Measurements from ENCODE around the gene VDAC1.

The VDAC1 gene

GRCh38 chr5:133991171-133991910 is 13.4 kb downstream of the VDAC1 start:
- TF ChIP-seq CTCF (IDR thresholded peaks at IDR 0.05; ENCODE audit: low read depth, low read length), result no peak
- in situ Hi-C loops (cut with HindIII; ENCODE audit: low sequenced_read_pairs), result no loop called here
- H3K4me3 ChIP-seq (ENCODE audit: low read depth, low read length), result no peak overlapping the region
- DNase-seq (ENCODE audit: low read depth, low spot score), result no peak

GRCh38 chr5:133990396-133990795 is 14.4 kb downstream of the VDAC1 start:
- in situ Hi-C loops (cut with HindIII; ENCODE audit: low sequenced_read_pairs), result no loop called here
- TF ChIP-seq CTCF (IDR thresholded peaks at IDR 0.05; ENCODE audit: low read depth, low read length), result no peak
- no peak overlapping the region for H3K4me3 ChIP-seq (ENCODE audit: low read depth, low read length)
- DNase-seq (ENCODE audit: low read depth, low spot score), result no peak

GRCh38 chr5:133985540-133986180 is 19.1 kb downstream of the VDAC1 start:
- no peak for DNase-seq (ENCODE audit: low read depth, low spot score)
- in situ Hi-C loops (cut with HindIII; ENCODE audit: low sequenced_read_pairs), result no loop called here
- H3K4me3 ChIP-seq (ENCODE audit: low read depth, low read length), result no peak overlapping the region
- TF ChIP-seq CTCF (IDR thresholded peaks at IDR 0.05; ENCODE audit: low read depth, low read length), result no peak

- in situ Hi-C loops (cut with HindIII; ENCODE audit: low sequenced_read_pairs), result no loop called here
- no peak overlapping the region for H3K4me3 ChIP-seq (ENCODE audit: low read depth, low read length)
- TF ChIP-seq CTCF (IDR thresholded peaks at IDR 0.05; ENCODE audit: low read depth, low read length), result no peak
- no peak for DNase-seq (ENCODE audit: low read depth, low spot score)
Measured at GRCh38 chr5:133983674-133984073, 21.1 kb downstream of the VDAC1 start.

GRCh38 chr5:133981714-133982113 is 23.1 kb downstream of the VDAC1 start:
- in situ Hi-C loops (cut with HindIII; ENCODE audit: low sequenced_read_pairs), result no loop called here
- DNase-seq (ENCODE audit: low read depth, low spot score), result no peak
- H3K4me3 ChIP-seq (ENCODE audit: low read depth, low read length), result no peak overlapping the region
- TF ChIP-seq CTCF (IDR thresholded peaks at IDR 0.05; ENCODE audit: low read depth, low read length), result no peak

GRCh38 chr5:133980652-133981051 is 24.1 kb downstream of the VDAC1 start:
- in situ Hi-C loops (cut with HindIII; ENCODE audit: low sequenced_read_pairs), result no loop called here
- no peak for TF ChIP-seq CTCF (IDR thresholded peaks at IDR 0.05; ENCODE audit: low read depth, low read length)
- DNase-seq (ENCODE audit: low read depth, low spot score), result no peak
- H3K4me3 ChIP-seq (ENCODE audit: low read depth, low read length), result no peak overlapping the region
